Subcutaneous adipose tissue (tissue), 4 donors: Measurements from ENCODE around the gene CSAD. TPM values are rescaled to one million over a fixed set of nuclear protein-coding genes. Genes with fewer than 3 reads are reported as not detected.

Experiments used
- CTCF ChIP-seq: fragments of 450-650 bp; IDR thresholded peaks from one replicate; pipeline ENCODE4 v1.5.1; 2016; ENCODE audit warnings: low read depth, mild to moderate bottlenecking, control low read depth, antibody characterized with exemption, moderate library complexity
- total RNA-seq, 4 donors: library from RNA; depleted of rRNA; stranded (reverse); fragments of >200 nt; gene quantifications; one replicate each; pipeline ENCODE4 v1.1.0, GENCODE V29; 2016

Gene CSAD
- total RNA-seq, 4 donors from 2014 or later: 63.7 to 215 (median 101) TPM

- no peak for TF ChIP-seq CTCF
Observed at GRCh38 chr12:53184828-53185227, 4.1 kb upstream of the CSAD start.

DNA sequence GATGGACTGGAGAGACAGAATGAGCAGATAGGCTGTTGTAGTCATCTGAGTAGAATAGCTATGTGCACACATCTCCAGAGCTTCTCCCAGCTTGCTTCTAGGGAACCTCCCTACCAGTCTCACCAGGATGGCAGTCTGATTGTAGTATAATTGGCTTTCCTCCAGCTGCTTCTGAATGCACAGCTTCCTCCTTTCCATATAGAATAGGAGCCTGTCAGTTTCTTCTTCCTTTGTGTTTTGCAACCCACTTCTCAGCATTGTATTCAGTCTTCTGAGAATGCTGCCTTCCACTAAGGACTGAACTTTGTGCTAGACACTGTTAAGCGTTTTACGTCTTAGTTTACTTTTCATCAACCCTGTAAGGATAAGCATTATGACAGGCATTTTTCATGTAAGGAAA lies 2.2 kb upstream of the CSAD start:
- TF ChIP-seq CTCF: no peak

GRCh38 chr12:53181935-53182334 lies 1.2 kb upstream of the CSAD start:
- no peak for TF ChIP-seq CTCF

DNA sequence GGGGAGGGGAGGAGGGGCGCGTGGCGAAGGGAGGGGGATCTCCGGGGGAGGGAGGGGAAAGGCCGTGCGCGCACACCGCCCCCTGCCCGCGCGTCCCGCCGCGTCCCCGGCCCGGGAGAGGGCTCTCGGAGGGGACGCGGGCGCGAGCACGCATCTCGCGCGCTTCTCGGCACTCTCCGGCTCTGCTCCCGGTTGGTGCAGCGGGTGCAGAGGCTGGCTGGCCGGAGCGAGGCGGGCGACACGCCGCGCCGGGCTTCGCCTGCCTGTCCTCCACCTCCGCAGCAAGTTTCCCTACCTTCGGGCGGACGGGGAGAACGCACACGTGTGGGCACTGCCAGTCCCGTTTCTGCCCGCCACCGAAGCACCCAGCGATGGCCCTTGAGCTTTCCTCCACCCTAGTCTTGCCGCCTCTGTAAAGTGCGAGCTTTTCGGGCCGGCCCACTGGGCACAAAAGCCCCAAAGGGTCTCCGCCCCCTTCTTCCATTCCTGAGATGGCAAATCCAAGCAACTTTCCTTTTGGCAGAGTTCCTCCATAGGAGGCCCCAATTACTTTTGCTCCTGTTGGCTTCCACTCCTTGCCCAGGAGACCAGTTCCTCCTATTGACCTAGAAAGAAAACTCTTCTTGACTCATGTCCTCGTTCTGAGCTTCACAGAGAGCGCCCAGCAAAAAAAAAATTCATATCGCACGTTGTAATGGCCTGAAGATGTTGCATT lies 363 bp upstream of the CSAD start:
- no peak for TF ChIP-seq CTCF

DNA sequence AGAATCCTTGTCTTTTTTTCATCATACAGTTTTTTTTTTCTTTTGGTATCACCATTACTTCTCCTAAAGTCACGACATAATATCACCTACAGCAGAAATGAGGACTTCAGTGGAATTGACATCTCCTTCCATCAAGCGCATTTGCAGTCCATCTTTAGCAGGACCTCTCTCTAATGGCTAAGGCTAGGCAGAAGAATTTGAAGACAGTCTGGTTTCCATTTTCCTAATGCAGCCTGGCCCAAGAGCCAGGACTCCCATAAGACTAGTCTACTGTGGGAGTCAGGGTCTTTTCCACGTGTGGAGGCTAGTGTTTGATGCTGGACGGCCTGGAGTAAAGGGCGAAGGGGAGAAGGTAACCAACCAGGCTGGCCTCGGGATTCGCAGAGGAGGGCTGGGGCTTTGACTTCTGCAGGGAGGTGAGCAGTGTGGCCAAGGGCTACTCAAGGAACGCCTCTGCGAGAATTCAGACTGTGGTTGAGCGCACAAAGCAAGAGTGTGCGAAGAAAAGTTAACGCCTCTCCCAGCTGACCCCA lies 972 bp downstream of the CSAD start:
- TF ChIP-seq CTCF: no peak

DNA sequence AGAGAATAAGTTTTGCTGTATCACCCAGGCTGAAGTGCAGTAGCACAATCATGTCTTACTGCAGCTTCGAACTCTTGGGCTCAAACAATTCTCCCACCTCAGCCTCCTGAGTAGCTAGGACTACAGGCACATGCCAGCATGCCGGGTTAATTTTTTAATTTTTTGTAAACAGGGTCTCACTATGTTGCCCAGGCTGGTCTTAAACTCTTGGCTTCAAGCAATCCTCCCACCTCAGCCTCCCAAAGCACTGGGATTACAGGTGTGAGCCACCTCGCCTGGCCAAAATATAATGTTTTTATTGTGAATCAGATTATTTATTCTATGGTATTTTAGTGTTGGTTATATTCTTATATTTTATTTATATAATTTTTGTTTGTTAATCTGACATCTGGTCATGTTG lies 4.0 kb downstream of the CSAD start:
- TF ChIP-seq CTCF: no peak

DNA sequence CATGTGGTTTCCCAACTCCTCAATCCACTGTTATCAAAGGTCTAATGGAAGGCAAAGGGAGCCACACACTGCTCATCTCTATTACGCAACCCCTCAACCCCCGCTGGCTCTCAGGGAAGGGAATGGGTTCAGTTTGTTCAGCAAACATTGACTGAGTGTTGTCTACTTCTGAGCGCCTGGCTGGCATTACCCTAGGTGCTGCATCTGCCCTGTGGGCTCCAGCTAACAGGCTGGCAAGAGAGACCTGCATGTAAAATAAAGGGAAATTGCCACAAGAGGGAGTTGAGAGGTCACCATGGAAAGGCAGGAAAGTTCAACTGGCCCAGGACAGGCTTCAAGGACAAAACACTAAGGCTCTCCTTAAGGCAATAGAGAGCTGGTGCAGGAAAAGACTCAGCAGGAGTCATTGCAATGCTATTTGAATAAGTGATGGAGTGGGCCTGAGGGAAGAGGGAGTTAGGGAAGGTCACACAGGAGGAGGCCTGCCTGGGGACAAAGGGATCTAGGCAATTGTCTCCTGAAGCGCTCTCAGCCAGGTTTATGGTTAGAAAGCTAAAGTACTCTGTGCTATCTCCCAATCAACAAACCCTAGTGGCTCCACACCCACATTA lies 5.7 kb downstream of the CSAD start:
- TF ChIP-seq CTCF: no peak
